ENCODE measurements around the gene TTC33.

Gene TTC33

GRCh38 chr5:40501711-40502444 is 253.9 kb downstream of the TTC33 start:
- DNase-seq = no peak

- no peak for DNase-seq
These were observed 256.1 kb downstream of the TTC33 start for GRCh38 chr5:40499518-40500273.

- DNase-seq = no peak
These were observed 256.8 kb downstream of the TTC33 start for GRCh38 chr5:40499007-40499406.

GRCh38 chr5:40497573-40497972 is 258.2 kb downstream of the TTC33 start:
- DNase-seq = no peak

GRCh38 chr5:40495237-40495635 is 260.5 kb downstream of the TTC33 start:
- no peak for DNase-seq

- DNase-seq = peak; percentile 14
These were observed 261.0 kb downstream of the TTC33 start for GRCh38 chr5:40494631-40495236.

- DNase-seq = no peak
These were observed 263.7 kb downstream of the TTC33 start for GRCh38 chr5:40492056-40492455.

GRCh38 chr5:40491644-40492043 is 264.1 kb downstream of the TTC33 start:
- DNase-seq = no peak

GRCh38 chr5:40490464-40491111 is 265.2 kb downstream of the TTC33 start:
- DNase-seq = no peak

- no peak for DNase-seq
These were observed 266.3 kb downstream of the TTC33 start for GRCh38 chr5:40489421-40489820.

GRCh38 chr5:40486437-40487275 is 269.1 kb downstream of the TTC33 start:
- DNase-seq = peak; percentile 69

- DNase-seq = no peak
These were observed 270.5 kb downstream of the TTC33 start for GRCh38 chr5:40485021-40485998.

GRCh38 chr5:40484495-40484894 is 271.3 kb downstream of the TTC33 start:
- DNase-seq = no peak

- no peak for DNase-seq
These were observed 272.4 kb downstream of the TTC33 start for GRCh38 chr5:40483316-40483715.

- no peak for DNase-seq
These were observed 274.5 kb downstream of the TTC33 start for GRCh38 chr5:40481241-40481640.

- DNase-seq = peak; percentile 68
These were observed 275.4 kb downstream of the TTC33 start for GRCh38 chr5:40480392-40480791.

GRCh38 chr5:40479939-40480338 is 275.8 kb downstream of the TTC33 start:
- peak; percentile 38 for DNase-seq

- DNase-seq = no peak
These were observed 277.0 kb downstream of the TTC33 start for GRCh38 chr5:40478766-40479165.

GRCh38 chr5:40477856-40478546 is 277.8 kb downstream of the TTC33 start:
- no peak for DNase-seq

- no peak for DNase-seq
These were observed 280.2 kb downstream of the TTC33 start for GRCh38 chr5:40475561-40475960.

- no peak for DNase-seq
These were observed 281.5 kb downstream of the TTC33 start for GRCh38 chr5:40474250-40474649.

Data from stimulated activated CD4-positive, alpha-beta T cell treated with anti-CD3 and anti-CD28 coated beads, Interleukin-1b, Interleukin-23, amount 100 ng/mL, for 48 hours (primary cell).